Esophagus muscularis mucosa (tissue), 4 donors: ENCODE data around the gene SH3RF3. TPM values are rescaled to one million over a fixed set of nuclear protein-coding genes. Genes with fewer than 3 reads are reported as not detected.

Experiments used
- DNase-seq: peaks from one replicate; pipeline ENCODE4 v3.0.0-alpha.2; 2017; ENCODE audit errors: extremely low spot score
- H3K27ac ChIP-seq, 4 donors: fragments of 200-600 bp; sonication (generic); replicated peaks in 1 of 4; 1 replicate in 3 of 4; 2 replicates in 1 of 4; pipeline ENCODE4 v1.5.1; 2016 to 2019; ENCODE audit warnings: mild to moderate bottlenecking in 1 of 4
- H3K27me3 ChIP-seq, 4 donors: fragments of 200-600 bp; sonication (generic); one replicate each; pipeline versions ENCODE4 v1.5.1 to v1.6.0; 2016 to 2019
- H3K36me3 ChIP-seq, 4 donors: fragments of 200-600 bp; sonication (generic); one replicate each; pipeline ENCODE4 v1.5.1; 2016 to 2019
- H3K4me1 ChIP-seq, 4 donors: fragments of 200-600 bp; sonication (generic); one replicate each; pipeline ENCODE4 v1.5.1; 2016 to 2019
- H3K4me3 ChIP-seq, 4 donors: fragments of 200-600 bp; sonication (generic); 1 replicate in 2 of 4; 2 replicates in 2 of 4; pipeline ENCODE4 v1.5.1; 2016 to 2019; ENCODE audit warnings: mild to moderate bottlenecking in 4 of 4, moderate library complexity in 1 of 4
- H3K9me3 ChIP-seq, 4 donors: fragments of 200-600 bp; sonication (generic); 1 replicate in 3 of 4; 2 replicates in 1 of 4; pipeline ENCODE4 v1.5.1; 2016 to 2019
- EP300 ChIP-seq: sonication (generic); formaldehyde crosslinking; IDR thresholded peaks from one replicate; pipeline ENCODE4 v1.6.1; 2017; ENCODE audit warnings: antibody characterized with exemption
- POLR2A ChIP-seq: fragments of 450-650 bp; IDR thresholded peaks from one replicate; pipeline ENCODE4 v1.6.1; 2017; ENCODE audit warnings: antibody characterized with exemption, moderate library complexity, mild to moderate bottlenecking, low read depth
- POLR2AphosphoS5 ChIP-seq, 2 donors: sonication (generic); formaldehyde crosslinking; IDR thresholded peaks; one replicate each; pipeline ENCODE4 v1.6.1; 2017; ENCODE audit warnings: antibody characterized with exemption in 2 of 2
- WGBS: methylation state at CpG from one replicate; pipeline ENCODE4 v1.1.5; 2018; 5-methylcytosine and 5-hydroxymethylcytosine counted together
- intact Hi-C: fragments of 100-400 bp; cut with DNase I; formaldehyde crosslinking; loops from one replicate; pipeline ENCODE4 v1.15.1; 2023
- total RNA-seq, 4 donors: library from RNA; depleted of rRNA; stranded (reverse); fragments of >200 nt; gene quantifications; one replicate each; pipeline versions ENCODE4 v1.1.0 to v1.2.1, GENCODE V29; 2016
- TF ChIP-seq, protein P1 (sequence below), 3 experiments: fragments of 200-600 bp in 2 of 3; fragments of 450-650 bp in 1 of 3; sonication (generic) in 2 of 3; IDR thresholded peaks; one replicate each; pipeline ENCODE4 v1.5.1; 2017 to 2019; ENCODE audit warnings: antibody characterized with exemption in 3 of 3, mild to moderate bottlenecking in 2 of 3, moderate library complexity in 1 of 3

SH3RF3 gene
- total RNA-seq, 4 donors from 2014 or later = 6.3 to 17.5 (median 11.3) TPM

DNA sequence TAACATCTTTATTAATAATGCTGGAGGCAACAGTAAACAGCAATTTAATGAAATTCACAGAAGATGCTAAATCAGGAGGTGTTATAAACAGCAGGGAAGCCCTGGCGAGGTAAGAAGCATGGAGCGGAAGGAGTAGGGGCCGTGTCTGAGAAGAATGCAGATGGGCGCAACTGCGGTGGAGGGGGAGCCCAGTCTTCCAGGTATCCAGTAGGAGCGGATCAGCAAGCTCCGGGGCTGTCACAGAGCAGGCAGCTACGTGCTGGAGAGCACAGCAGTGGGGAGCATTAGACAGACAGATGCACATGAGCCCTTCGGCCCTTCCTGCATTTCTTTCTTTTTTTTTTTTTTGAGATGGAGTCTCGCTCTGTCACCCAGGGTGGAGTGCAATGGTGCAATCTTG lies 82.3 kb downstream of the SH3RF3 start:
- Histone ChIP-seq H3K36me3 (no peaks in the 10 kb centered on the region), H3K27me3 (no peaks in the 10 kb centered on the region), H3K9me3 (no peaks in the 10 kb centered on the region), H3K27ac (no peak overlapping the region), H3K4me1 (peaks cover 33 to 49% (median 43%) of the 10 kb centered on the region in 4 donors), H3K4me3 (no peak overlapping the region)
- 93% methylated on average over 10 of the region's 10 CpGs for WGBS
- TF ChIP-seq, protein P1, sequence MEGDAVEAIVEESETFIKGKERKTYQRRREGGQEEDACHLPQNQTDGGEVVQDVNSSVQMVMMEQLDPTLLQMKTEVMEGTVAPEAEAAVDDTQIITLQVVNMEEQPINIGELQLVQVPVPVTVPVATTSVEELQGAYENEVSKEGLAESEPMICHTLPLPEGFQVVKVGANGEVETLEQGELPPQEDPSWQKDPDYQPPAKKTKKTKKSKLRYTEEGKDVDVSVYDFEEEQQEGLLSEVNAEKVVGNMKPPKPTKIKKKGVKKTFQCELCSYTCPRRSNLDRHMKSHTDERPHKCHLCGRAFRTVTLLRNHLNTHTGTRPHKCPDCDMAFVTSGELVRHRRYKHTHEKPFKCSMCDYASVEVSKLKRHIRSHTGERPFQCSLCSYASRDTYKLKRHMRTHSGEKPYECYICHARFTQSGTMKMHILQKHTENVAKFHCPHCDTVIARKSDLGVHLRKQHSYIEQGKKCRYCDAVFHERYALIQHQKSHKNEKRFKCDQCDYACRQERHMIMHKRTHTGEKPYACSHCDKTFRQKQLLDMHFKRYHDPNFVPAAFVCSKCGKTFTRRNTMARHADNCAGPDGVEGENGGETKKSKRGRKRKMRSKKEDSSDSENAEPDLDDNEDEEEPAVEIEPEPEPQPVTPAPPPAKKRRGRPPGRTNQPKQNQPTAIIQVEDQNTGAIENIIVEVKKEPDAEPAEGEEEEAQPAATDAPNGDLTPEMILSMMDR (IDR thresholded peaks at IDR 0.05) = no peak
- intact Hi-C loops = no loop called here
- no peak for DNase-seq

DNA sequence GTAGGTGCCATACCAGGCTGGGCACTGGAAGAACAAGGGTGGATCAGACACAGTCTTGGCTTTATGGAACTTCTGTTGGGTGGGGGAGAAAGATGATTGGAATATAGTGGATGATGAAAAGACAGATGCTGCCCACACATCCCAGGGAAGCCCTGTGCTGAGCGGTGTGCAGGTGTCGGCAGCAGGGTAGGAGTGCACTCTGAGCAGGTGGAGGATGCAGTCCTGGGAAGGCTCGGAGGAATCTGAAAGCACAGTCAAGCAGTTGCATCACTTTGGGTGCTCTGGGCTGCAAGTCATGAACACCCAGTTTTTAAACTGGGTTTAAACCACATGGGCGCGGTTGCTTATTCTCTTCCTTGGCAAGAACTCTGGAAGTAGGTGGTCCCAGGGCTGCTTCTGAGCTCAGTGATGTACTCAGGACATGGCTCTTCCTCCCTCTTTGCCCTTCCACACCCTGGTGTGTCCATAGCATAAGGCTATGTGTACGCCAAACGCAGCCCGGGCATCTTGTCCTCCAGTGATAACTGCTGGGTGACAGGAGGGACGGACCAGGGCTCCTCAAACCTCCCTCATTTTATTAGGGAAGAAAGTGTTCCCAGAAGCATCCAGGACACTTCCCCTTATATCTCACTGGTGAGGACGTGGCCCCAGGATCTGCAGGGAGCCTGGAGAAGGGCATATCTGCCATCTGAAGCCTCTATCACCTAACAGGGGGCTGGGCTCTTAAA lies 84.0 kb downstream of the SH3RF3 start:
- Histone ChIP-seq H3K4me3 (no peak overlapping the region), H3K27ac (no peak overlapping the region), H3K9me3 (no peaks in the 10 kb centered on the region), H3K27me3 (no peaks in the 10 kb centered on the region), H3K4me1 (peaks cover 41 to 55% (median 51%) of the 10 kb centered on the region in 4 donors), H3K36me3 (no peaks in the 10 kb centered on the region)
- DNase-seq = no peak
- intact Hi-C loops = no loop called here
- WGBS = 89% methylated on average over 10 of the region's 10 CpGs
- TF ChIP-seq, protein P1 (IDR thresholded peaks at IDR 0.05) = no peak
- TF ChIP-seq EP300 (no peak), POLR2AphosphoS5 (IDR thresholded peaks at IDR 0.05) (no peak), POLR2A (no peak)

DNA sequence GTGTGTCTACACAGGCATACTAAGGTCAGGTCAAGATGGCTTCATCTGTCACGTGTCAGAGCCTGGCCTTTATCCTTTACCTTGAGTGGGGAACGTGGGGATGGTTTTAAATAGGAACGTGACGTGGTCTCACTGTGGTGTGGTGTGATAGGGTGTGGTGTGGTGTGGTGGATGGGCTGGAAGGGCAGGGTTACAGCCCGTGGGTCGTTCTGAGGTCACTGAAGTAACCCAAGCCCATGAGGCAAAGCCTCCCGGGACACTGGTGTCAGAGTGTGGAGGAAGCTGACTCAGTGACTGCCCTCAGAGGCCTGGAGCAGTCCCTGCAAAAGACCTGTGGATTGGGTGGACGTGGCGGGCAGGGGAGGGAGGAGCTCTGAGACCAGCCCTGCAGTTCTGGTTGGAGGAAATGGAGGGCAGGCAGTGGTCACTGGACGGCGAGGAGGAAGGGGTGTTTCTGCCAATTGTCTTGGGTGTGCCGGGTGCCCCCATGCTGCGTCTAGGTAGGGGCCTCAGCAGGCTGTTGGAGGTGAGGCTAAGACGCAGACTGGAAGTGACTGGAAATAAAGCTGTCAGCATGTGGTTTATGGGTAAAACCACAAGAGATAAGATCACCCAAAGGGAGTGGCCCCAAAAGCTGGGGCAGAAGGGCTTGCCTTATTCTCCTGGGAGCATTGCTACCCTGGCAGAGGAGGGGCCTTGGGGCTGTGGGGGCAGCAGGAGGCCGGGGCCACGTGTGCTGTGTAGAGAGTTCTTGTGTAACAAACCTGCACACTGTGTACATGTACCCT lies 84.8 kb downstream of the SH3RF3 start:
- Histone ChIP-seq H3K36me3 (no peaks in the 10 kb centered on the region), H3K4me1 (peaks cover 48 to 61% (median 57%) of the 10 kb centered on the region in 4 donors), H3K27ac (no peak overlapping the region), H3K27me3 (no peaks in the 10 kb centered on the region), H3K9me3 (no peaks in the 10 kb centered on the region), H3K4me3 (no peak overlapping the region)
- TF ChIP-seq POLR2A (no peak), POLR2AphosphoS5 (IDR thresholded peaks at IDR 0.05) (no peak)
- TF ChIP-seq, protein P1 (IDR thresholded peaks at IDR 0.05) = no peak
- WGBS = 75% methylated on average over 16 of the region's 16 CpGs
- intact Hi-C loops = no loop called here
- DNase-seq = no peak

DNA sequence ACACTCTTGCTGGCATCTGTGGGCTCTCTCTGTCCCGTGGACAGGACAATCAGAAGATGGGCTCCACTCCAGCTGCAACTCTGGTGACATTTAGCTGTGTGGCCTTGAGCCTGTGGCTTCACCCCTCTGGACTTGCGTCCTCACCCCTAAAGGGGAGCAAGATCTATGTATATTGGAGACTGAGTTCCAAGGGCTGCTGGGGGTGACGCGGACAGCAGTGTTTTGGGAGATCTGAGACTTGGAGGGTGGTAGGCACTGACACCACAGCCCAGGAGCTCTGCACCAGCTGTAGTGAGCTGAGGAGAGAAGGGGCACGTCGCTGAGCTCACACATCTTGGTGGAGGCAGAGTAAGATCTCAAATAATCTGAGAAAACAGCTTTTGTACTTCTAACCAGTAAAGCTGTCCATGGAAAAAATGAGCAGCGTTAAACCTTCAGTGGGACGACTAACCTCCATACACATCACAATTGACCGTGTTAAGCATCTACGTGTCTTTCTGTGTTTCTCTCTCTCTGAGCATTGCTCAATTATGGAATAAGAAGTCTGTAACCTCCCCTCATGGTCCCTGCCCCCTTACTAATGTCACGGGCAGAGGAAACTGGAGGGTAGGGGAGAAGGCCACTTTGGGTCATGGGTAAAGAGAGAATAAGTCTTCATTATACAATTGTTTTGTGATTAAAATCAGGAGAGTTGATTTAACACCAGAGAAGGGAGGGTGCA lies 85.8 kb downstream of the SH3RF3 start:
- H3K4me1 ChIP-seq = peaks cover 39 to 54% (median 50%) of the 10 kb centered on the region in 4 donors
- intact Hi-C loops = no loop called here
- 89% methylated on average over 11 of the region's 11 CpGs for WGBS

DNA sequence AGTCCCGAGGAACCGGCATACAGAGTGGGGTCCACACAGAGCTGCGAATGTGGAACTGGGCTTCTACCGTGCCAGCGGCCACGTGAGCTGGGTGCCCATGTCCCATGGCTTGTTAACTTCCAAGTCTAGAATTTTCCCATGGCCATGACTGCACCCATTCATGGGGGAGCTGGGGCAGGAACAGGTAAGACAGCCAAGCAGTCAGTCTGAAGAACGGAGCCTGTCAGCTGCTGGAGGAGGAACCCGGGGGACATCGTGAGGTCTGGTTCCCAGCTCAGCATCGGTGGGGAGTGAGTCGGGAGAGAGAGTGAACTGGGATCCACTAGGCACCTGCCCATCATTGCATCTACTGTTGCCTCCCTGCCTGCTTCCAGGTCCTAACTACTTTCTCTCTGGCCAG lies 86.9 kb downstream of the SH3RF3 start:
- TF ChIP-seq POLR2AphosphoS5 (IDR thresholded peaks at IDR 0.05) (no peak), POLR2A (no peak), EP300 (no peak)
- TF ChIP-seq, protein P1 (IDR thresholded peaks at IDR 0.05) = no peak
- no peak overlapping the region for H3K27ac ChIP-seq
- no peak for DNase-seq
- 95% methylated on average over 5 of the region's 11 CpGs for WGBS
- no peaks in the 10 kb centered on the region for H3K9me3 ChIP-seq
- H3K27me3 ChIP-seq = no peaks in the 10 kb centered on the region
- peaks cover 28 to 43% (median 40%) of the 10 kb centered on the region in 4 donors for H3K4me1 ChIP-seq
- no peaks in the 10 kb centered on the region for H3K36me3 ChIP-seq
- intact Hi-C loops = no loop called here
- H3K4me3 ChIP-seq = no peak overlapping the region

More for the DNA sequence above, 85.8 kb downstream of the SH3RF3 start:
- Histone ChIP-seq H3K36me3 (no peaks in the 10 kb centered on the region), H3K27me3 (no peaks in the 10 kb centered on the region), H3K27ac (no peak overlapping the region), H3K9me3 (no peaks in the 10 kb centered on the region), H3K4me3 (no peak overlapping the region)
- no peak for DNase-seq
- no peak for TF ChIP-seq POLR2A
